ENCODE data around the gene RNU6-1. TPM values are rescaled to one million over a fixed set of nuclear protein-coding genes. Genes with fewer than 3 reads are reported as not detected.

Gene RNU6-1
- total and polyA plus RNA-seq, 11 donors: not detected

DNA sequence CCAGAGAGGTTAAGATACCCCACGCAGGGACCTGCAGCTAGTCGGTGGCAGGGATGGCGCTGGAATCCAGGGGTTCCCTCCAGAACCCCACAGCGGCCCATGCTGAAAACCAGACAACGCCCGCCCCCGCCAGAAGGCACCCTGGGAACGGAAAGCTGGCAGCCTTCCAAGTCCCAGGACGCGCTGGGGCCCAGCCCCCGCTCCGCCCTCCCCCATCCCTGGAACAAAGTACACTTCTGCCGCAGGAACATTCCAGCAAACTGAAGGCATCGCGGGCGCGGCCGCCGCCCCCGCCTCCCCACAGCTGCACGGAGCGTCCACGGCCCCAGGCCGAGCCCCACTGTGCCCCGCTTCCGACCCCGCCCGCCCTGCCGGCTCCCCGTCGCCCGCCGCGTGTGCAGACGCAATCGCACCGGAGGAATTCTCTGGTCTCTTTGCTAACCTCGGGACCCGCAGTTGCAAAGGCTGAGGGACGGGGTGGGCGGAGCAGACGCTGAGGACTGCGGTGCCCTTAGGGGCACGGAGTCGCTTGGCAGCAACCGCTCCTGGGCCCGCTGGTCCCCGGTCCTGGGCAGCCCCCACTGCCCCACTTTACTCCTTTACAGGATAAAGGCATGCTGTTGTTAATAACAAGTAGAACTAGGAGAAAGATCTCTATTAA lies 44.8 kb upstream of the RNU6-1 start:
- intact Hi-C loops (cut with DNase I): loop anchor here in 2 of 10 donors (2.0 to 5.0 kb wide), 2 partner anchors 70 to 168 kb away; partner anchors contain the start of gene PIAS1 (in 1 of the 2)

GRCh38 chr15:67884009-67884408 lies 44.2 kb upstream of the RNU6-1 start:
- 66 to 75% (median 73%) methylated on average over 6 of the region's 6 CpGs for WGBS, 4 donors
- Histone ChIP-seq H3K36me3 (no peaks in the 10 kb centered on the region), H3K4me1 (peaks cover 0 to 55% (median 9%) of the 10 kb centered on the region in 12 donors), H3K4me3 (peak overlapping the region in 9 of 12 donors; percentile 55 to 66 (median 58)), H3K27ac (peak overlapping the region; percentile 25 to 86 (median 78)), H3K9me3 (no peaks in the 10 kb centered on the region), H3K27me3 (no peaks in the 10 kb centered on the region)
- ATAC-seq (no peak), DNase-seq (no peak)
- TF ChIP-seq, protein P1, sequence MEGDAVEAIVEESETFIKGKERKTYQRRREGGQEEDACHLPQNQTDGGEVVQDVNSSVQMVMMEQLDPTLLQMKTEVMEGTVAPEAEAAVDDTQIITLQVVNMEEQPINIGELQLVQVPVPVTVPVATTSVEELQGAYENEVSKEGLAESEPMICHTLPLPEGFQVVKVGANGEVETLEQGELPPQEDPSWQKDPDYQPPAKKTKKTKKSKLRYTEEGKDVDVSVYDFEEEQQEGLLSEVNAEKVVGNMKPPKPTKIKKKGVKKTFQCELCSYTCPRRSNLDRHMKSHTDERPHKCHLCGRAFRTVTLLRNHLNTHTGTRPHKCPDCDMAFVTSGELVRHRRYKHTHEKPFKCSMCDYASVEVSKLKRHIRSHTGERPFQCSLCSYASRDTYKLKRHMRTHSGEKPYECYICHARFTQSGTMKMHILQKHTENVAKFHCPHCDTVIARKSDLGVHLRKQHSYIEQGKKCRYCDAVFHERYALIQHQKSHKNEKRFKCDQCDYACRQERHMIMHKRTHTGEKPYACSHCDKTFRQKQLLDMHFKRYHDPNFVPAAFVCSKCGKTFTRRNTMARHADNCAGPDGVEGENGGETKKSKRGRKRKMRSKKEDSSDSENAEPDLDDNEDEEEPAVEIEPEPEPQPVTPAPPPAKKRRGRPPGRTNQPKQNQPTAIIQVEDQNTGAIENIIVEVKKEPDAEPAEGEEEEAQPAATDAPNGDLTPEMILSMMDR (IDR thresholded peaks at IDR 0.05): no peak
- TF ChIP-seq POLR2A (IDR thresholded peaks at IDR 0.05): no peak
- intact Hi-C loops (cut with DNase I): loop anchor here in 2 of 10 donors (2.0 to 5.0 kb wide), 2 partner anchors 71 to 168 kb away; partner anchors contain the start of gene PIAS1 (in 1 of the 2)

More for the DNA sequence above, 44.8 kb upstream of the RNU6-1 start:
- Histone ChIP-seq H3K27ac (peak overlapping the region; percentile 64 to 86 (median 78)), H3K27me3 (no peaks in the 10 kb centered on the region), H3K9me3 (no peaks in the 10 kb centered on the region), H3K4me1 (peaks cover 0 to 54% (median 9%) of the 10 kb centered on the region in 12 donors), H3K36me3 (no peaks in the 10 kb centered on the region), H3K4me3 (peak overlapping the region; percentile 22 to 66 (median 57))
- DNase-seq (peak; percentile 87 to 92 (median 90)), ATAC-seq (peak; percentile 95 to 97 (median 96))
- TF ChIP-seq, protein P1 (IDR thresholded peaks at IDR 0.05): peak in 1 of 12 donors; percentile 10
- peak in 1 of 2 donors; percentile 39 for TF ChIP-seq POLR2A (IDR thresholded peaks at IDR 0.05)
- WGBS, 4 donors: 2 to 4% (median 3%) methylated on average over 38 to 48 of the region's 48 CpGs

DNA sequence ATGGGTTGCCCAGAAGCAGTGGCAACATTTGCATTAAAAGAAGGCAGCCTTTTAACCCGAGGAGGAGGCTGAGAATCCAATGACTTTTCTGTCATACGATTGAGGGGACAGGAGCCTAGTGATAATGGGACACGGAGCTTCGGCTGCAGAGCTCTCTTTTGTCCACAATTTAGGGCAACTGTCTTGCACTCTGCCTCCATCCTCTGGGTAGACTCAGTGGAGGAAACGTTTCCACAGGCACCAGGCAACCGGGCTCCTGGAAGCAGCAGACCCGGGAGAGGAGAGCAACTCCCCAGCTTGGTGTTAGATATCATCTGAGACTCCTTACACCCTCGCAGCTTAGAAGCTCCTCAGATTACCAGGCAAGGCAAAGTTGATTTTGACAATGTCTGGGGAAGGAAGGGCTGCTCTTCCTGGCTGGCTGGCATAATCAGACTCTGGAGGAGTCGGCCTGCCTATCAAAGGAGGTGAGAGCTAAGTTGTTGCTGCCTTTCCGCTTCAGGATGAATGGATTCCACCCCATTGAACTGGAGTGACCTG lies 43.5 kb upstream of the RNU6-1 start:
- peaks cover 0 to 55% (median 9%) of the 10 kb centered on the region in 12 donors for H3K4me1 ChIP-seq
- DNase-seq: no peak
- 54 to 67% (median 62%) methylated on average over 7 to 10 of the region's 10 CpGs for WGBS, 4 donors

More for the DNA sequence above, 43.5 kb upstream of the RNU6-1 start:
- H3K27ac ChIP-seq: peak overlapping the region in 4 of 12 donors; percentile 30 to 86 (median 83)
- H3K36me3 ChIP-seq: no peaks in the 10 kb centered on the region
- TF ChIP-seq POLR2A (IDR thresholded peaks at IDR 0.05): no peak
- TF ChIP-seq, protein P1 (IDR thresholded peaks at IDR 0.05): no peak
- H3K27me3 ChIP-seq: no peaks in the 10 kb centered on the region
- H3K4me3 ChIP-seq: no peak overlapping the region
- intact Hi-C loops (cut with DNase I): loop anchor here in 1 of 10 donors (5.0 kb wide), 1 partner anchor 169 kb away; the partner anchor contains the start of gene PIAS1
- ATAC-seq: no peak
- H3K9me3 ChIP-seq: no peaks in the 10 kb centered on the region
